Astrocyte of the cerebellum (primary cell): Measurements from ENCODE around the gene KIAA1671.

Experiments
- DNase-seq: peaks from one replicate; pipeline ENCODE4 v3.0.0-alpha.2; 2011; ENCODE audit warnings: low read depth
- H3K4me3 ChIP-seq: 2 replicates; pipeline ENCODE4 v1.5.1; 2011; ENCODE audit warnings: mild to moderate bottlenecking, low read depth, low read length, moderate library complexity
- in situ Hi-C: cut with HindIII; loops from 2 replicates; pipeline ENCODE4 v1.10.0; 2017; ENCODE audit warnings: low sequenced_read_pairs
- TF ChIP-seq, protein P1 (sequence below): IDR thresholded peaks from 2 replicates; pipeline ENCODE4 v1.5.1; 2012; ENCODE audit warnings: low read length, low read depth, moderate library complexity, mild to moderate bottlenecking; ENCODE audit errors: missing control alignments

The KIAA1671 gene

DNA sequence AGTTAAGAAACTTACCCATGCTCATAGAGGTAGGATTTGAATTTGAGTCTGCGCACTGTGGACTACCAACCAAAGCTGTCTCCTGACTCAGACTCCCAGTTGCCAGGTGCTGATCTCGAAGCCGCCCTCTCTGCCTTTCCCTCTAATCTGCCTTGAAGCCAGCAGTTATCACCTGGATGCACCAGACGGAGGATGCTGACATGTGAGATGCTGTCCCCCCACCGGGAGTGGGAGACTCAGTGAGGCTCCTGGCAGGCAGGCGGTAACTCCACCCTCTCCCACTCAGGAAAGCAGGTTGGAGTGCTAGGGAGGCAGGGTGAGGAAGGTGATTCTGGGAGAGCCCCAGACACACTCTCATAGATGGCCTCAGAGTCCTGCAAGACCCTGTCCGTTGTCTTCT lies 40.4 kb downstream of the KIAA1671 start:
- in situ Hi-C loops: no loop called here
- no peak overlapping the region for H3K4me3 ChIP-seq
- DNase-seq: no peak
- TF ChIP-seq, protein P1, sequence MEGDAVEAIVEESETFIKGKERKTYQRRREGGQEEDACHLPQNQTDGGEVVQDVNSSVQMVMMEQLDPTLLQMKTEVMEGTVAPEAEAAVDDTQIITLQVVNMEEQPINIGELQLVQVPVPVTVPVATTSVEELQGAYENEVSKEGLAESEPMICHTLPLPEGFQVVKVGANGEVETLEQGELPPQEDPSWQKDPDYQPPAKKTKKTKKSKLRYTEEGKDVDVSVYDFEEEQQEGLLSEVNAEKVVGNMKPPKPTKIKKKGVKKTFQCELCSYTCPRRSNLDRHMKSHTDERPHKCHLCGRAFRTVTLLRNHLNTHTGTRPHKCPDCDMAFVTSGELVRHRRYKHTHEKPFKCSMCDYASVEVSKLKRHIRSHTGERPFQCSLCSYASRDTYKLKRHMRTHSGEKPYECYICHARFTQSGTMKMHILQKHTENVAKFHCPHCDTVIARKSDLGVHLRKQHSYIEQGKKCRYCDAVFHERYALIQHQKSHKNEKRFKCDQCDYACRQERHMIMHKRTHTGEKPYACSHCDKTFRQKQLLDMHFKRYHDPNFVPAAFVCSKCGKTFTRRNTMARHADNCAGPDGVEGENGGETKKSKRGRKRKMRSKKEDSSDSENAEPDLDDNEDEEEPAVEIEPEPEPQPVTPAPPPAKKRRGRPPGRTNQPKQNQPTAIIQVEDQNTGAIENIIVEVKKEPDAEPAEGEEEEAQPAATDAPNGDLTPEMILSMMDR: no peak

- in situ Hi-C loops: no loop called here
- no peak overlapping the region for H3K4me3 ChIP-seq
- TF ChIP-seq, protein P1: no peak
- DNase-seq: no peak
Observed at GRCh38 chr22:24994070-24994763, 41.7 kb downstream of the KIAA1671 start.

GRCh38 chr22:24995649-24996180 lies 43.2 kb downstream of the KIAA1671 start:
- DNase-seq: no peak
- TF ChIP-seq, protein P1: no peak
- in situ Hi-C loops: no loop called here
- H3K4me3 ChIP-seq: no peak overlapping the region

DNA sequence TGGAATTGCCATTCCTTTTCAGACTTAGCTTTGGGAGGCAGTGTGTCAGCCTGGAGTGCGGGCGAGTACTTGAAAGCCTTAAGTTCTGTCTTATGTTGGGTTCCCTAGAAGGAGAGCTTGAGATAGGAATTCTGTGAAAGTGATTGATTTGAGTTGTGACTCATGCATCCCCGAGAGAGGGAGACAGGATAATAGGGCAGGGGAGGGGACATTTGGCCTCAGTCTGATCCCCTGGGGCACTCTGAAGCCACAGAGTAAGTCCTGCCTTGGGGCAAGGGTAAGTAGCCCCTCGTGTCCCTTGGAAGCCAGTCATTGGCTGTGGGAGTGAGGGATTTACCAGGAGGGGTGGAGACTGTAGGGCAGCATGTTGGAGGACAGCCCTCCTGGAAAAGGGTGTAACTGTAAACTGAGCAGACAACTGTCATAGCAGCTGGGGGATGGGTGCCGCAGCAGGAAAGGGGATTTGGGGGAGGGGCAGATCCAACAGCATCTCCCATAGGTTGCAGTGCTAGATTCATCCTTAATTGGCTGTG lies 44.0 kb downstream of the KIAA1671 start:
- TF ChIP-seq, protein P1: no peak
- DNase-seq: no peak
- H3K4me3 ChIP-seq: no peak overlapping the region
- in situ Hi-C loops: no loop called here

- in situ Hi-C loops: no loop called here
- no peak for DNase-seq
- H3K4me3 ChIP-seq: no peak overlapping the region
- TF ChIP-seq, protein P1: no peak
Observed at GRCh38 chr22:24997023-24997422, 44.5 kb downstream of the KIAA1671 start.

GRCh38 chr22:25000686-25001085 lies 48.2 kb downstream of the KIAA1671 start:
- TF ChIP-seq, protein P1: no peak
- in situ Hi-C loops: no loop called here
- DNase-seq: no peak
- H3K4me3 ChIP-seq: no peak overlapping the region
